ENCODE results near the gene KCNQ1. TPM values are rescaled to one million over a fixed set of nuclear protein-coding genes. Genes with fewer than 3 reads are reported as not detected.

The KCNQ1 gene
- total RNA-seq, 1 experiment from 2014 or later = 2.5 TPM

GRCh38 chr11:2896047-2896446 is 451.2 kb downstream of the KCNQ1 start:
- DNase-seq (ENCODE audit: low spot score) (no peak), ATAC-seq (no peak)
- TF ChIP-seq CDX4 (CRISPR knock-in tag; IDR thresholded peaks at IDR 0.05; ENCODE audit: borderline replicate concordance) = no peak
- no peak for TF ChIP-seq RELA (CRISPR knock-in tag; IDR thresholded peaks at IDR 0.05; ENCODE audit: borderline replicate concordance)
- Mint-ChIP-seq H3K9me3 (peaks cover 6% of the 10 kb centered on the region; the same call in 1 of the 2 replicates), H3K27me3 (ENCODE audit: low read depth) (peaks cover 72% of the 10 kb centered on the region), H3K36me3 (no peaks in the 10 kb centered on the region), H3K27ac (no peak overlapping the region), H3K4me1 (peaks cover 25% of the 10 kb centered on the region), H3K4me3 (no peak overlapping the region)
- ChIA-PET CTCF (no interaction called here), POLR2A (no interaction called here)

GRCh38 chr11:2897048-2897447 is 452.2 kb downstream of the KCNQ1 start:
- H3K9me3 Mint-ChIP-seq = peaks cover 6% of the 10 kb centered on the region; the same call in 1 of the 2 replicates
- DNase-seq (ENCODE audit: low spot score) (no peak), ATAC-seq (no peak)
- H3K4me3 Mint-ChIP-seq = no peak overlapping the region
- CTCF ChIA-PET = no interaction called here
- peaks cover 23% of the 10 kb centered on the region for H3K4me1 Mint-ChIP-seq
- POLR2A ChIA-PET = no interaction called here
- H3K27me3 Mint-ChIP-seq (ENCODE audit: low read depth) = peaks cover 76% of the 10 kb centered on the region
- no peaks in the 10 kb centered on the region for H3K36me3 Mint-ChIP-seq
- H3K27ac Mint-ChIP-seq = no peak overlapping the region
- TF ChIP-seq KAT7 (CRISPR knock-in tag; IDR thresholded peaks at IDR 0.05; ENCODE audit: borderline replicate concordance) = no peak
- TF ChIP-seq ZNF317 (CRISPR knock-in tag; IDR thresholded peaks at IDR 0.05; ENCODE audit: borderline replicate concordance, low read depth) = no peak
- no peak for TF ChIP-seq ESRRA (CRISPR knock-in tag; IDR thresholded peaks at IDR 0.05; ENCODE audit: borderline replicate concordance)
- no peak for TF ChIP-seq PRRX2 (CRISPR knock-in tag; IDR thresholded peaks at IDR 0.05)
- TF ChIP-seq ZNF263 (CRISPR knock-in tag; IDR thresholded peaks at IDR 0.05; ENCODE audit: low read depth) = no peak
- TF ChIP-seq ZNF671 (CRISPR knock-in tag; IDR thresholded peaks at IDR 0.05) = no peak
- no peak for TF ChIP-seq ZNF512 (CRISPR knock-in tag; IDR thresholded peaks at IDR 0.05; ENCODE audit: borderline replicate concordance)
- TF ChIP-seq ZNF416 (CRISPR knock-in tag; IDR thresholded peaks at IDR 0.05) = no peak
- TF ChIP-seq E2F5 (CRISPR knock-in tag; IDR thresholded peaks at IDR 0.05) = no peak
- TF ChIP-seq CDX4 (CRISPR knock-in tag; IDR thresholded peaks at IDR 0.05; ENCODE audit: borderline replicate concordance) = no peak
- TF ChIP-seq MLX (CRISPR knock-in tag; IDR thresholded peaks at IDR 0.05) = no peak
- no peak for TF ChIP-seq SOX15 (CRISPR knock-in tag; IDR thresholded peaks at IDR 0.05)
- TF ChIP-seq IRF1 (CRISPR knock-in tag; IDR thresholded peaks at IDR 0.05) = no peak
- no peak for TF ChIP-seq ZBTB21 (CRISPR knock-in tag; IDR thresholded peaks at IDR 0.05; ENCODE audit: borderline replicate concordance)
- no peak for TF ChIP-seq GRHL2 (CRISPR knock-in tag; IDR thresholded peaks at IDR 0.05; ENCODE audit: insufficient replicate concordance, severe bottlenecking)
- TF ChIP-seq ATF2 (CRISPR knock-in tag; IDR thresholded peaks at IDR 0.05; ENCODE audit: borderline replicate concordance, low read depth) = no peak
- TF ChIP-seq CTCF (IDR thresholded peaks at IDR 0.05) = no peak
- no peak for TF ChIP-seq USF1 (CRISPR knock-in tag; IDR thresholded peaks at IDR 0.05)
- no peak for TF ChIP-seq ZNF219 (CRISPR knock-in tag; IDR thresholded peaks at IDR 0.05; ENCODE audit: borderline replicate concordance)

Measured in WTC11 (cell line).